GM10248 (cell line): ENCODE measurements around the gene RAPGEF2.
"Not testable (repeated sequence)": the region's sequence is repeated elsewhere in the genome, so short reads cannot be mapped to it uniquely, and the experiment has no call there.

ENCODE experiments used
- CTCF ChIA-PET: fragments of 300-600 bp; sonication (Branson Sonifier 250); formaldehyde crosslinking; extraction: SDS; loops from one replicate; lab custom pipeline; 2021; ENCODE audit warnings: antibody characterized with exemption; lab: Yijun Ruan, JAX
- POLR2A ChIA-PET: fragments of 350-650 bp; sonication (Branson Sonifier 250); formaldehyde crosslinking; extraction: SDS; loops from one replicate; lab custom pipeline; 2020; ENCODE audit warnings: antibody characterized with exemption; lab: Yijun Ruan, JAX
- DNase-seq: peaks from one replicate; pipeline ENCODE4 v3.0.0; 2012; ENCODE audit errors: extremely low spot score
- TF ChIP-seq, protein P1 (sequence below): IDR thresholded peaks from 2 replicates; pipeline ENCODE4 v1.5.1; 2012; ENCODE audit warnings: mild to moderate bottlenecking, low read depth; ENCODE audit errors: extremely low read depth, missing control alignments, control extremely low read depth

Gene RAPGEF2

GRCh38 chr4:159069922-159070321 lies 33.0 kb upstream of the RAPGEF2 start:
- ChIA-PET CTCF (no interaction called here), POLR2A (no interaction called here)
- TF ChIP-seq, protein P1, sequence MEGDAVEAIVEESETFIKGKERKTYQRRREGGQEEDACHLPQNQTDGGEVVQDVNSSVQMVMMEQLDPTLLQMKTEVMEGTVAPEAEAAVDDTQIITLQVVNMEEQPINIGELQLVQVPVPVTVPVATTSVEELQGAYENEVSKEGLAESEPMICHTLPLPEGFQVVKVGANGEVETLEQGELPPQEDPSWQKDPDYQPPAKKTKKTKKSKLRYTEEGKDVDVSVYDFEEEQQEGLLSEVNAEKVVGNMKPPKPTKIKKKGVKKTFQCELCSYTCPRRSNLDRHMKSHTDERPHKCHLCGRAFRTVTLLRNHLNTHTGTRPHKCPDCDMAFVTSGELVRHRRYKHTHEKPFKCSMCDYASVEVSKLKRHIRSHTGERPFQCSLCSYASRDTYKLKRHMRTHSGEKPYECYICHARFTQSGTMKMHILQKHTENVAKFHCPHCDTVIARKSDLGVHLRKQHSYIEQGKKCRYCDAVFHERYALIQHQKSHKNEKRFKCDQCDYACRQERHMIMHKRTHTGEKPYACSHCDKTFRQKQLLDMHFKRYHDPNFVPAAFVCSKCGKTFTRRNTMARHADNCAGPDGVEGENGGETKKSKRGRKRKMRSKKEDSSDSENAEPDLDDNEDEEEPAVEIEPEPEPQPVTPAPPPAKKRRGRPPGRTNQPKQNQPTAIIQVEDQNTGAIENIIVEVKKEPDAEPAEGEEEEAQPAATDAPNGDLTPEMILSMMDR, result no peak
- no peak for DNase-seq

DNA sequence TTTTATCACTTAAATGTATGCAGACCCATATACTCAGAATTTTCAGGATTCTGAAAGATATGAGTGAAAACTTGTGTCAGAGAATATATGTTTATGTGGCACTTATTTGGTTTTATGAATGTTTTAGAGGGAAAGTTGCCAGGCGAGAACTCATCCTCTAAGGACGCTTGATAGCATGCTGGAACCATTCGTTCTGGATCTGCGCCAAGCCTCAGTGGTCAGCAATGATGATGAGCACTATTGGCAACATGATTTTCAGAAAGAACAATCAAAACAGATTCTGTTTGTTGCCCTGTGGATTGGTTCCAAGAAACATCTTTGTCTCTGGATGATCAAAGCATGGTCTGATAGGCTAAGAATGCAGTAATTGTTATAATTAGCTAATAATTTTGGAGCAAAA lies 32.1 kb upstream of the RAPGEF2 start:
- ChIA-PET CTCF (no interaction called here), POLR2A (no interaction called here)
- no peak for DNase-seq
- TF ChIP-seq, protein P1, result no peak

GRCh38 chr4:159071178-159071968 lies 31.5 kb upstream of the RAPGEF2 start:
- TF ChIP-seq, protein P1, result no peak
- CTCF ChIA-PET, result no interaction called here
- POLR2A ChIA-PET, result no interaction called here
- DNase-seq, result no peak

- CTCF ChIA-PET, result interaction anchor here (1.1 kb wide), 1 partner anchor 9 kb away, joined by 3 read pairs; no protein-coding TSS in a partner anchor
- POLR2A ChIA-PET, result no interaction called here
- no peak for DNase-seq
- TF ChIP-seq, protein P1, result no peak
These were observed 30.7 kb upstream of the RAPGEF2 start for GRCh38 chr4:159071969-159072765.

- ChIA-PET POLR2A (no interaction called here), CTCF (no interaction called here)
- TF ChIP-seq, protein P1, result no peak
- no peak for DNase-seq
These were observed 27.3 kb upstream of the RAPGEF2 start for GRCh38 chr4:159075531-159075932.

DNA sequence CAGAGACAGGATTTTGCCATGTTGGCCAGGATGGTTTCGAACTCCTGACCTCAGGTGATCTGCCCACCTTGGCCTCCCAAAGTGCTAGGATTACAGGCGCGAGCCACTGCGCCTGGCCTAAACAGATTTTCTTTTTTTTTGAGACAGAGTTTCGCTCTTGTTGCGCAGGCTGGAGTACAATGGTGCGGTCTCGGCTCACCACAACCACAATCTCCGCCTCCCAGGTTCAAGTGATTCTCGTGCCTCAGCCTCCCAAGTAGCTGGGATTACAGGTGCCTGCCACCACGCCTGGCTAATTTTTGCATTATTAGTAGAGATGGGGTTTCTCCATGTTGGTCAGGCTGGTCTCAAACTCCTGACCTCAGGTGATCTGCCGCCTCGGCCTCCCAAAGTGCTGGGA lies 25.9 kb upstream of the RAPGEF2 start:
- not testable (repeated sequence) for DNase-seq
- ChIA-PET POLR2A (interaction anchor here (1.2 kb wide), 1 partner anchor 59 kb away, joined by 3 read pairs; no protein-coding TSS in a partner anchor), CTCF (interaction anchor here (2.4 kb wide), 1 partner anchor 126 kb away, joined by 8 read pairs; no protein-coding TSS in a partner anchor)
